SH-SY5Y (cell line): ENCODE results near the gene ALMS1.

Experiments used
- GATA2 ChIP-seq: IDR thresholded peaks from 2 replicates; pipeline ENCODE4 v1.6.1; 2011; ENCODE audit warnings: mild to moderate bottlenecking, low read depth, low read length
- GATA3 ChIP-seq: IDR thresholded peaks from 2 replicates; pipeline ENCODE4 v1.6.1; 2011; ENCODE audit warnings: low read depth, mild to moderate bottlenecking, low read length, moderate library complexity

GRCh38 chr2:73640511-73640911 is 254.9 kb downstream of the ALMS1 start:
- no peak for TF ChIP-seq GATA2
- no peak for TF ChIP-seq GATA3
